GM04504 (cell line): ENCODE data around the gene PHOSPHO1.

Source experiments
- DNase-seq: peaks from one replicate; pipeline ENCODE4 v3.0.0-alpha.2; 2012; ENCODE audit warnings: low read depth

PHOSPHO1 gene

DNA sequence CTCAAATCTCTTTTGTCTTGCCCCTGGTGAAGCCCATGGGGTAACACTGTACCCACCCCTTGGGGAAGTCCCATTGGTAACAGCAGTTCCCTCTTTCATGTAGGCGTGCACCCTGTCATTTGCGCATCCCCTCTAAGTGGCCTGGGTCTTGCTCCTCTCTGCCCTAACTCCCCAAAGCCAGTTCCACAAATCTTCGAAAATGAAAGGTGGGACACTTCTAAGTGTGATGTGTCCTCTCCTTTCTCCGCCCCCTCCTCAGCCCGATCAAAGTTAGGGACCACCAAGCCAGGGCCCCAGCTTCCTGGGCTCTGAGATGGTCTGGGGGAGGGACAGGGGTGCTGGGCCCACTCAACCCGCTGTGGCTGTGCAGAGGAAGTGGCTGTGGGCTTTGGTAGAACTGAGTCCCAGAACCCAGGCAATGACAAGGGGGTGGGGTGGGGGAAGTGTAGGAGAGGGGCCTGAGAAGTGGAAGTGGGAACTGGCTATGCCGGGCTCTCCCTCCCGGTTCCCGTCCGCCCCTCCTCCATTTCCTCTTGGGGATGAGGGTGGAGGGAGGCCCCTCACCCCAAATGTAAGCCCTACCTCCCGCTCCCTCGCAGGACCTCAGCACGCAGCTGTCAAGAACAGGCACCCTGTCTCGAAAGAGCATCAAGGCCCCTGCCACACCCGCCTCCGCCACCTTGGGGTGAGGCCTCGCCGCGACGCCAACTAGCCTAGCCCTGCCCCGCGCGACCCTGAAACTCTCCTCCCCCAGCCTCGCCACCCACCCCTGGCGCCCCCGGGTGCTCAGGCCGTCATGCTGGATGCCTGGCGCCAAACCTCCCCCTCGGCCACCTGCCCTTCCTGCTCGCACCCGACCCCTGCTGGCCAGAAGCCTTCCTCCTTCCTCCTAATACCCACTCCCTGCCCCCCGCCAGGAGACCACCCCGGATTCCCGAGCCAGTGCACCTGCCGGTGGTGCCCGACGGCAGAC is 11.4 kb downstream of the PHOSPHO1 start:
- DNase-seq: no peak

DNA sequence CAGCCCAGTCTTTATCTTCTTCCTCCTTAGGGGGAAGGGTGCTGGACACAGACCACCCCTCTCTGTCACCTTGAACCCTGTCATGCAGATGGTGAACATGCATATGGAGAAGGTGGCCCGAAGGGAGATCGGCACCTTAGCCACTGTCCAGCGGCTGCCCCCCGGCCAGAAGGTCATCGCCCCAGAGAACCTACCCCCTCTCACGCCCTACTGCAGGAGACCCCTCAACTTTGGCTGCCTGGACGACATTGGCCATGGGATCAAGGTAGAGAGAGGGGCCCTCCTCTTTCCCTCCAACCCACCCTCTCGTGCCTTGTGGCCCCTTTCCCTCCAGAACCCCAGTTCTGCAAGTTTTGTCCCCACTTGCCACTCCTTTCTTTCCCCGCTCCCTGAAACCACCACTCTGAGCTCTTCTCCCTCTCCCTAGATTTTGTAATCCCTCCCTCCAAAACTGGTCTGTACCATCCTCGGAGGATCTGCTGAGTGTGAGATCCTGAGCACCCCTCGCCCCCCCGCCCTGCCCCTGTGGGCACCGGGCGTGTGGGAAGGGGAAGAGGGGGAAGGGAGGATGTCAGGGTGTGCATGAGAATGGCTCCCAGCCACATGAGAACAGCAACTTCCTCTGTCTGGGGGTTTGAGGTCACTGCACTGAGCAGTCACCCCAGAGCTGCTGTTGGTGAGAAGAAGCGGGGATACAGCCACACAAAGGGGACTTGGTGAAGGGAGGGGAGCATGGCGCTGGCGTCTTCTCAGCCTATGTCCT is 12.8 kb downstream of the PHOSPHO1 start:
- DNase-seq: no peak

DNA sequence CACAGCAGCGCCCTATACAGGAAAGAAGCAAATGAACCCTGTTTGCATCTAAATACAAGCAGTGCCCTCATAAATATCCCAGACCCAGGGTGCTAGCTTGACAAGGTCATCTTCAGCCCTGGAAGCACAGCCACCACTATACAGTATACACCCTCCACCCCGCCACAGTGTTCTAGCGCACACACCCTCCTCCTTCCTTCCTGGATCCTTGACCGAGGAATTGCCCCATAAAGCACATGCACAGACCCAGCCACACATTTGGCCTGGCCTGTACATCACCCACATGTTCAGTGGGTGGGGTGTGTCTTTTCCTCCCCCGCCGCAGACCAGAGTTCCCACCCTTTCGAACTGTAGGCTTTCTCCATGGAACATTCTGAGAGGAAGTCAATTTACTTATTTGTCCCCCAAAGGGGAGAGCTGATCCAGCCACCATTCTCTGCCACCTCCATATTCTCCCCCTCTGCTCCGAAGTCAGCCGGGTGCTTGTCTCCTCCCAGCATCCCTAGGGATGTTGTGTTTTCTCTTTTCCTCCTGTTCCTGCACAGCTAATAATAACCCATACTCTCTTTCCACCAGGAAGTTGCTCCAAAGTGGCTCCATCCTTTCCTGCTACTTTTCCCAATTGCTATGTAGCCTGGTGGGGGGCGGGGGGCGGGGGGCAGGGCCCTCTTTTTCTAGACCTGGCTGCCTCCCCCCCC is 13.5 kb downstream of the PHOSPHO1 start:
- no peak for DNase-seq

GRCh38 chr17:49216482-49216881 is 14.1 kb downstream of the PHOSPHO1 start:
- no peak for DNase-seq

DNA sequence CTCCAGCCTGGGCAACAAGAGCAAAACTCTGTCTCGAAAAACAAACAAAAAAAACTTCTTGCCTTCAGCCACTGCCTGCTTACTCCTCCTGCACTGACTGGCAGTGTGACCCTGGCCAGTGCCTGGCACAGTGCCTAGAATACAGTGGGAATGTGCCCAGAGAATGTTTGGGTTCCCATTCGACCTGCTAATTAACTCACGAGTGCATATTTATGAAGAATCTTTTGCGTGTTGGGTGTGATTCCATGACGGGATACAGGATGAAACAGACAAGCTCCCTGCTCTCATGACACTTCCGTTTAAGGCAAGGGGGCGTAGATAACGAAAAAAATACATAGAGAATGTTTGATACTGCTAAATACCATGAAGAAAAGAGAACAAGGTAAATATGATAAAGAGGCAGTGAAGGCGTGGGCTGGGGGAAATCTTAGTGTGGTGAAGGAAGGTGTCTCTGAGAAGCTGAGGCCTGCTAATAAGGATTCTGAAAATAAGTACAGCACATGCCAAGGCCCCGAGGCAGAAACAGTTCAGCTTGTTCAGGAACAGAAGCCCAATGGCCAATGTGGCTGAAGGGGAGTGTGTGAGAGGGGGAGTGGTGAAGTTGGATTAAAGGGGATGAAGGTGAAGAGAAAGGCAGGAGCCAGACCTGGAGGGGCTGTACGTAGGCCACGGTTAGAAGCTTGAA is 15.8 kb downstream of the PHOSPHO1 start:
- no peak for DNase-seq

DNA sequence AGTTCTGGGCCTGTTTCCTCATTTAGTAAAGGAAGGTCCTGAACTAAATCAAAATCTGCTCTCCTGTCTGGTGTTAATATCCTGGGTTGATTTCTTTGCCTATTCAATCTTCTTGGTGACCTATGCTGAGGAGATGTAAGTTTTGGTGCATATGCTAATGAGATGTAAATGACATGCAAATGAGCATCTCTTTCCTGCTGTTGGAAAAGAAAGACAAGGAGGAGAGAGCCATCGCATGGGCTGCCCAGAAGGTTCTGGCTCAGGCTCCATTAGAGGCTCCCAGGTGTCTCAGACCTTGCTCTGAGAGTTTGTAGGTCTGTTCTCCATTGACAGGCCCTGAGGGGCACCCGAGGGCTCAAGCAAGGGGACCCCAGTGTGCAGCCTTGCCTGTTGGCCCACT is 16.7 kb downstream of the PHOSPHO1 start:
- DNase-seq: no peak

- no peak for DNase-seq
These were observed 17.2 kb downstream of the PHOSPHO1 start for GRCh38 chr17:49213399-49213798.

GRCh38 chr17:49210158-49211029 is 20.2 kb downstream of the PHOSPHO1 start, which contains the start of the genes ABI3 and GNGT2:
Gene ABI3 (plus strand): TSS chr17:49210707. CDS start chr17:49210725, 18 bp downstream.
Gene GNGT2 (minus strand): TSS chr17:49210574. CDS start chr17:49207422, 3,152 bp downstream.
- no peak for DNase-seq

DNA sequence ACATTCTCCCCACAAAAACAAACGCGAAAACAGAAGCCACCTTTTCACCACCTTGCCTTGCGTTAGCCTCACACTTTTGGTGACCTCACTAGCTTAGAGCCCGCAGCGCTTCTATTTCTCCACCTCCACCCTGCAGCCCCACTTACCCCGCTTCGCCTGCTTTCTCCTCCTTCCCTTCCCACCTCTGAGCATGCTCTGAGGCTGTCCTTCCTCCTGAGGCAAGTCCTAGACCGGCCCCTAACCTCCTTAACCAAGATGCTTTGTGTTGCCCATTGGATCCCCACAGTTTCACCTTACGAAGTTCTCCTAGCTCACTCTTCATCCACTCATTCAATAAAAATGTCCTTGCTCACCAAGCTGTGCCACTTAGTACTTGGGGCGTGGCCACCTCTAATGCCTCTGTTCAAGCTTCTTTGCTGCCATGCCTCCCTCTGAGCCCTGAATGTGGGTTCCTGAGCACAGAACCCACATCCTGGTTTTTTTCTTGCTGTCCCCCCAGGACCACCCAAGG is 21.5 kb downstream of the PHOSPHO1 start:
- DNase-seq: no peak

- DNase-seq: no peak
These were observed 26.1 kb downstream of the PHOSPHO1 start for GRCh38 chr17:49204516-49204915.

- no peak for DNase-seq
These were observed 26.8 kb downstream of the PHOSPHO1 start for GRCh38 chr17:49203796-49204195.

- DNase-seq: no peak
These were observed 29.1 kb downstream of the PHOSPHO1 start for GRCh38 chr17:49201481-49201927.

GRCh38 chr17:49200423-49201083 is 30.0 kb downstream of the PHOSPHO1 start:
- no peak for DNase-seq

- no peak for DNase-seq
These were observed 32.4 kb downstream of the PHOSPHO1 start for GRCh38 chr17:49198211-49198610.

GRCh38 chr17:49197346-49197998 is 33.1 kb downstream of the PHOSPHO1 start:
- no peak for DNase-seq

GRCh38 chr17:49196520-49196919 is 34.1 kb downstream of the PHOSPHO1 start:
- DNase-seq: no peak

GRCh38 chr17:49195751-49196150 is 34.8 kb downstream of the PHOSPHO1 start:
- no peak for DNase-seq

GRCh38 chr17:49194297-49194607 is 36.3 kb downstream of the PHOSPHO1 start:
- no peak for DNase-seq
